T-helper 1 cell treated with Interleukin-12 subunit alpha and Interleukin-12 subunit beta and Interleukin-4 antibody, amounts not matched to agents 30 μg/mL and 1 μg/mL, for 36 hours (primary cell): ENCODE results near the gene RHBG.

Experiments
- H3K27ac Mint-ChIP-seq: one replicate; pipeline ENCODE4 v1.8.0; 2021; ENCODE audit warnings: mild to moderate bottlenecking, mixed read lengths
- H3K27me3 Mint-ChIP-seq: one replicate; pipeline ENCODE4 v1.8.0; 2021; ENCODE audit warnings: low read depth, mixed read lengths
- H3K36me3 Mint-ChIP-seq: one replicate; pipeline ENCODE4 v1.8.0; 2021; ENCODE audit warnings: low read depth, mixed read lengths
- H3K4me1 Mint-ChIP-seq: one replicate; pipeline ENCODE4 v1.8.0; 2021; ENCODE audit warnings: low read depth, mixed read lengths
- H3K4me3 Mint-ChIP-seq: one replicate; pipeline ENCODE4 v1.8.0; 2021; ENCODE audit warnings: mild to moderate bottlenecking, moderate library complexity, mixed read lengths
- H3K9me3 Mint-ChIP-seq: one replicate; pipeline ENCODE4 v1.8.0; 2021; ENCODE audit warnings: mixed read lengths

The RHBG gene

DNA sequence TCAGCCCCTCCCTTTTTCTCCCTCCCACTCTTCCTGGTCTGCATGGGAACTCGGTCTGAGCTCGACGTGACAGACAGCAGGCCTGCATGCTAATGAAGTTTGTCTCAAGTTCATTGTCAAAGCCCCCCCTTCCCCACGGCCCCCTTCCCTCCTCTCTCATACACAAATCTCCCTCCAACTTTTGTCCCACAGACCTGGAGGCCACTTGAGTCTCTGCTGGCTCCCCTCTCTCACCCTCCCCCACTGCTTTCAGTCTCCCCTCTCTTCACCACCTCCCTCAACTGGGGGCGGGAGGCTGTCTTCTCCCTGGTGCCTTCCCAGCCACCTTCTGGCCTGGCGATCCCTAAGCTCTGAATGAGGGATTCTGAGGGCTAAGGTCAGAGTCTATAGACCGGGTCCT, 61.3 kb downstream of the RHBG start:
- Mint-ChIP-seq H3K4me3 (no peak overlapping the region), H3K36me3 (no peaks in the 10 kb centered on the region), H3K27ac (no peak overlapping the region), H3K4me1 (peaks cover 9% of the 10 kb centered on the region), H3K9me3 (no peaks in the 10 kb centered on the region), H3K27me3 (peaks cover 100% of the 10 kb centered on the region)

DNA sequence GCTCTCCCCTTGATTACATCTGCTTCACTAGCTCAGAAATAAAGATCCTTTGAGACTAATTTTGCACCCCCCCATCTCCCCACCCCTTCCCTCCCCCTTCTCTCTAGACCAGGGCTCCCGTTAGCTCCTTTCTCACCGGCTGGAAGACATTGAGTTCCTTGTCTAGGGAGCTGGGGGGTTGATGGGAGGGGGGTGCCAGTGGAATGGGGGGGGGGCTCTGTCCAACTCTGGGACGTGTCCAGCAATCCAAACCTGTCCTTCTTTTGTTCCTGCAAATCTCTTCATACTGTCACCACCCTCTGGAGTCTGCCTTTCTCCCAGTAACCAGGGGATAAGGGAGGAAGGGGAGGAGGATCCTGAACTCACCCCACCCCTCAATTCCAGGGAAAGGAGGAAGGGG, 61.9 kb downstream of the RHBG start:
- H3K27me3 Mint-ChIP-seq, result peaks cover 98% of the 10 kb centered on the region
- no peak overlapping the region for H3K4me3 Mint-ChIP-seq
- H3K4me1 Mint-ChIP-seq, result peaks cover 12% of the 10 kb centered on the region
- H3K9me3 Mint-ChIP-seq, result no peaks in the 10 kb centered on the region
- no peak overlapping the region for H3K27ac Mint-ChIP-seq
- peaks cover 2% of the 10 kb centered on the region for H3K36me3 Mint-ChIP-seq

- Mint-ChIP-seq H3K27ac (no peak overlapping the region), H3K4me3 (no peak overlapping the region), H3K36me3 (peaks cover 2% of the 10 kb centered on the region), H3K27me3 (peaks cover 95% of the 10 kb centered on the region), H3K9me3 (no peaks in the 10 kb centered on the region), H3K4me1 (peaks cover 12% of the 10 kb centered on the region)
Observed at GRCh38 chr1:156431366-156431765, 62.4 kb downstream of the RHBG start.

DNA sequence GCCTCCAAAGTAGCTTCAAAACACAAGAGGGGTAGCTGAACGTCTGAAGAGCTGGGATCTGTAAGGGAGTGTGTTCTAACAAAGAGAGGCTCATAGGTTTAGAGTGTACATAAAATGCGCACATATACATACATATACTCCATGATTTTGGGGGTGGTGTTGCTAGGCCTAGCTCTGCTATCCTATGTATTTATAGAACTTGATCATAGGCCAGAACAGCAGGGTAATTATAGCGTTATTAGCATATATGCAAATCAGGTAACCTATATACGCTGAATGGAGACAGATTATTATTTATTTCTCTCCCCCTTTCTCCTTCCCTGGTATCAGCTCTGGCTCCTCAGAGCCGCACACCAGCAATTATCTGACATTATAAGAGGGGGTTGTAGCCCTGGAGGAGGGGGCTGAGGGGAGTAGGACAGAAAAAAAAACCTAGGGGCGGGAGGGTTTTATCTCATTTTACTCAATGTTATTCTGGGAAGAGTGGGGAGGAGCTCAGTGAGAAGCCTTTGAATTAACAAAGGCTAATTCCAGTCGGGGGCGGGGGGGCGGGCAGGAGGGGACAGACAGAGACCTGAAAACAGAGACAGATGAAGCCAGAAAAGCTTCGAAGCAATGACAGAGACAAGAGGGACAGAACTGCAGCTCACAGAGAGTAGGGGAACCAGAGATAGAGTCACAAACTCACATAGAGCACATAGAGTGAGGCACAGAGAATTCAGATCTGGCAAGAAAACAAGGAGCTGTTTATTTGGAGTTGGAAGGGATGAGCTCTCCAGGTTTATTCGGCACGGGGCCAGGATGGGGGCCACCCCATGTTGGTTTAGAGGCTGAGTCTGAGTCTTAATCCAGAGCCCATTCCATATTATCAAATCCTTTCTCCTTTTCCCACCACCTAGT, 63.0 kb downstream of the RHBG start:
- no peaks in the 10 kb centered on the region for H3K9me3 Mint-ChIP-seq
- H3K4me3 Mint-ChIP-seq, result no peak overlapping the region
- peaks cover 12% of the 10 kb centered on the region for H3K4me1 Mint-ChIP-seq
- peaks cover 2% of the 10 kb centered on the region for H3K36me3 Mint-ChIP-seq
- H3K27me3 Mint-ChIP-seq, result peaks cover 95% of the 10 kb centered on the region
- no peak overlapping the region for H3K27ac Mint-ChIP-seq

- no peak overlapping the region for H3K4me3 Mint-ChIP-seq
- peaks cover 95% of the 10 kb centered on the region for H3K27me3 Mint-ChIP-seq
- H3K9me3 Mint-ChIP-seq, result no peaks in the 10 kb centered on the region
- peaks cover 12% of the 10 kb centered on the region for H3K4me1 Mint-ChIP-seq
- peaks cover 2% of the 10 kb centered on the region for H3K36me3 Mint-ChIP-seq
- H3K27ac Mint-ChIP-seq, result no peak overlapping the region
Observed at GRCh38 chr1:156432669-156433018, 63.6 kb downstream of the RHBG start.

- Mint-ChIP-seq H3K27me3 (peaks cover 95% of the 10 kb centered on the region), H3K4me1 (peaks cover 15% of the 10 kb centered on the region), H3K36me3 (peaks cover 2% of the 10 kb centered on the region), H3K4me3 (no peak overlapping the region), H3K27ac (no peak overlapping the region), H3K9me3 (no peaks in the 10 kb centered on the region)
Observed at GRCh38 chr1:156433032-156433431, 64.0 kb downstream of the RHBG start.

- H3K27ac Mint-ChIP-seq, result no peak overlapping the region
Observed at GRCh38 chr1:156433602-156434001, 64.6 kb downstream of the RHBG start.

More at GRCh38 chr1:156433602-156434001, 64.6 kb downstream of the RHBG start:
- H3K4me1 Mint-ChIP-seq, result peaks cover 19% of the 10 kb centered on the region
- peaks cover 95% of the 10 kb centered on the region for H3K27me3 Mint-ChIP-seq
- no peak overlapping the region for H3K4me3 Mint-ChIP-seq
- H3K9me3 Mint-ChIP-seq, result no peaks in the 10 kb centered on the region
- H3K36me3 Mint-ChIP-seq, result peaks cover 2% of the 10 kb centered on the region
